MCF 10A (cell line): ENCODE measurements around the gene XRCC3. TPM values are rescaled to one million over a fixed set of nuclear protein-coding genes. Genes with fewer than 3 reads are reported as not detected.

Experiments
- BruUV-seq: library from RNA; stranded (reverse); fragments of 400-500 nt; replicated peaks from 2 replicates; lab custom pipeline; 2021; lab: Mats Ljungman, UMichigan
- CTCF ChIA-PET: fragments of 300-600 bp; sonication (Branson Sonifier 250); formaldehyde crosslinking; extraction: SDS; loops from one replicate; lab custom pipeline; 2021; ENCODE audit warnings: antibody characterized with exemption, inconsistent platforms; lab: Yijun Ruan, JAX
- POLR2A ChIA-PET: fragments of 300-600, 350-650 bp; sonication (Branson Sonifier 250); formaldehyde crosslinking; extraction: SDS; loops from one replicate; lab custom pipeline; 2020; ENCODE audit warnings: antibody characterized with exemption, inconsistent platforms; lab: Yijun Ruan, JAX
- DNase-seq: peaks from one replicate; pipeline ENCODE4 v3.0.0-alpha.2; 2018; ENCODE audit not compliant: unreplicated experiment
- H3K27ac Mint-ChIP-seq: one replicate; pipeline ENCODE4 v1.8.0; 2022; ENCODE audit warnings: mild to moderate bottlenecking, low read depth, mixed read lengths; ENCODE audit not compliant: unreplicated experiment
- H3K27me3 Mint-ChIP-seq: one replicate; pipeline ENCODE4 v1.8.0; 2022; ENCODE audit warnings: mixed read lengths; ENCODE audit not compliant: insufficient read depth, unreplicated experiment
- H3K36me3 Mint-ChIP-seq: one replicate; pipeline ENCODE4 v1.8.0; 2022; ENCODE audit warnings: mild to moderate bottlenecking, moderate library complexity, mixed read lengths; ENCODE audit not compliant: insufficient read depth, unreplicated experiment
- H3K4me1 Mint-ChIP-seq: one replicate; pipeline ENCODE4 v1.8.0; 2022; ENCODE audit warnings: mixed read lengths; ENCODE audit not compliant: insufficient read depth, unreplicated experiment
- H3K4me3 Mint-ChIP-seq: one replicate; pipeline ENCODE4 v1.8.0; 2022; ENCODE audit warnings: mild to moderate bottlenecking, moderate library complexity, mixed read lengths; ENCODE audit not compliant: unreplicated experiment
- H3K9me3 Mint-ChIP-seq: one replicate; pipeline ENCODE4 v1.8.0; 2022; ENCODE audit warnings: mixed read lengths; ENCODE audit not compliant: unreplicated experiment
- CTCF ChIP-seq: fragments of 200-600 bp; IDR thresholded peaks from one replicate; pipeline ENCODE4 v1.8.0; 2022; ENCODE audit warnings: antibody characterized with exemption, mild to moderate bottlenecking; ENCODE audit not compliant: unreplicated experiment
- intact Hi-C: fragments of 100-400 bp; cut with micrococcal nuclease; formaldehyde crosslinking; loops from 2 replicates; pipeline ENCODE4 v1.14.1; 2022
- total RNA-seq: library from RNA; stranded (reverse); gene quantifications from 2 replicates; pipeline ENCODE4 v1.2.3, GENCODE V29; 2022

The XRCC3 gene
- total RNA-seq, 1 experiment from 2014 or later, result 17.5 TPM

- no TSS peak for BruUV-seq
- POLR2A ChIA-PET, result interaction anchor here (1.2 kb wide), 1 partner anchor 11 kb away, joined by 3 read pairs; no protein-coding TSS in a partner anchor
Measured at GRCh38 chr14:103700753-103701490, 14.3 kb downstream of the XRCC3 start.

GRCh38 chr14:103699901-103700752 lies 15.1 kb downstream of the XRCC3 start:
- no peak for TF ChIP-seq CTCF
- Mint-ChIP-seq H3K4me1 (peaks cover 5% of the 10 kb centered on the region), H3K27ac (no peak overlapping the region), H3K4me3 (no peak overlapping the region), H3K27me3 (no peaks in the 10 kb centered on the region), H3K9me3 (no peaks in the 10 kb centered on the region), H3K36me3 (peaks cover 54% of the 10 kb centered on the region)
- no TSS peak for BruUV-seq
- intact Hi-C loops, result no loop called here
- CTCF ChIA-PET, result no interaction called here
- POLR2A ChIA-PET, result interaction anchor here (1.2 kb wide), 1 partner anchor 12 kb away, joined by 3 read pairs; no protein-coding TSS in a partner anchor
- no peak for DNase-seq

More at GRCh38 chr14:103700753-103701490, 14.3 kb downstream of the XRCC3 start:
- H3K4me3 Mint-ChIP-seq, result no peak overlapping the region
- no peak for DNase-seq
- no peak overlapping the region for H3K27ac Mint-ChIP-seq
- CTCF ChIA-PET, result interaction anchor here (0.9 kb wide), 1 partner anchor 128 kb away, joined by 3 read pairs; no protein-coding TSS in a partner anchor
- H3K36me3 Mint-ChIP-seq, result peaks cover 54% of the 10 kb centered on the region
- H3K9me3 Mint-ChIP-seq, result no peaks in the 10 kb centered on the region
- intact Hi-C loops, result no loop called here
- TF ChIP-seq CTCF, result no peak
- H3K4me1 Mint-ChIP-seq, result peaks cover 5% of the 10 kb centered on the region
- H3K27me3 Mint-ChIP-seq, result no peaks in the 10 kb centered on the region

- Mint-ChIP-seq H3K27me3 (no peaks in the 10 kb centered on the region), H3K4me1 (peaks cover 5% of the 10 kb centered on the region), H3K9me3 (no peaks in the 10 kb centered on the region), H3K27ac (no peak overlapping the region), H3K4me3 (no peak overlapping the region), H3K36me3 (peaks cover 52% of the 10 kb centered on the region)
- no peak for TF ChIP-seq CTCF
- ChIA-PET CTCF (interaction anchor here (0.6 kb wide), 1 partner anchor 83 kb away, joined by 3 read pairs; no protein-coding TSS in a partner anchor), POLR2A (interaction anchor here (1.4 kb wide), 1 partner anchor 12 kb away, joined by 3 read pairs; no protein-coding TSS in a partner anchor)
- no peak for DNase-seq
- BruUV-seq, result no TSS peak
- intact Hi-C loops, result no loop called here
Measured at GRCh38 chr14:103699261-103699661, 16.0 kb downstream of the XRCC3 start.
